IMR-90 (cell line): ENCODE measurements around the gene TNS1. TPM values are rescaled to one million over a fixed set of nuclear protein-coding genes. Genes with fewer than 3 reads are reported as not detected.

Experiments used
- ATAC-seq: fragments of 200-7000 bp; cut with Tn5 transposase; 2 replicates; pipeline ENCODE4 v1.9.1; 2020; ENCODE audit warnings: low read depth, mild to moderate bottlenecking, moderate library complexity
- BruUV-seq: library from RNA; stranded (reverse); fragments of 400-500 nt; replicated peaks from 2 replicates; lab custom pipeline; 2021; lab: Mats Ljungman, UMichigan
- CTCF ChIA-PET: fragments of 300-600 bp; formaldehyde crosslinking; extraction: SDS; loops from one replicate; lab custom pipeline; 2021; ENCODE audit warnings: antibody characterized with exemption; lab: Yijun Ruan, JAX
- POLR2A ChIA-PET: fragments of 300-600 bp; sonication (Branson Sonifier 250); formaldehyde crosslinking; loops from one replicate; lab custom pipeline; 2022; ENCODE audit warnings: antibody characterized with exemption; ENCODE audit not compliant: unreplicated experiment; lab: Charles Lee
- DNase-seq: peaks from one replicate; pipeline ENCODE4 v3.0.0; 2013
- H2AFZ ChIP-seq: replicated peaks from 2 replicates; pipeline ENCODE3; 2013; ENCODE audit warnings: low read length, mild to moderate bottlenecking; ENCODE audit not compliant: poor library complexity
- H2AK5ac ChIP-seq: 2 replicates; pipeline ENCODE4 v1.6.1; 2013; ENCODE audit warnings: low read depth, low read length, inconsistent platforms
- H2AK9ac ChIP-seq: replicated peaks from 2 replicates; pipeline ENCODE3; 2013; ENCODE audit warnings: mild to moderate bottlenecking, low read depth, low read length, moderate library complexity; ENCODE audit not compliant: poor library complexity
- H2BK120ac ChIP-seq: 2 replicates; pipeline ENCODE4 v1.6.1; 2013; ENCODE audit warnings: low read depth, low read length, inconsistent platforms
- H2BK15ac ChIP-seq: 3 replicates; pipeline ENCODE4 v1.6.1; 2013; ENCODE audit warnings: low read depth, low read length, inconsistent platforms
- H2BK20ac ChIP-seq: 2 replicates; pipeline ENCODE4 v1.6.1; 2013; ENCODE audit warnings: low read depth, mild to moderate bottlenecking, inconsistent platforms, low read length, moderate library complexity
- H2BK5ac ChIP-seq: 2 replicates; pipeline ENCODE4 v1.6.1; 2013; ENCODE audit warnings: mild to moderate bottlenecking, low read depth, low read length, inconsistent platforms; ENCODE audit not compliant: poor library complexity, severe bottlenecking
- H3K14ac ChIP-seq: replicated peaks from 2 replicates; pipeline ENCODE4 v1.6.1; 2013; ENCODE audit warnings: low read depth, low read length, inconsistent platforms
- H3K18ac ChIP-seq: 2 replicates; pipeline ENCODE4 v1.6.1; 2013; ENCODE audit warnings: low read depth, low read length, control low read depth
- H3K23ac ChIP-seq: 2 replicates; pipeline ENCODE4 v1.6.1; 2013; ENCODE audit warnings: low read depth, low read length, inconsistent platforms
- H3K27ac ChIP-seq: 2 replicates; pipeline ENCODE4 v1.5.1; 2013; ENCODE audit warnings: mild to moderate bottlenecking, control low read depth, low read length; ENCODE audit not compliant: insufficient read depth
- H3K27me3 ChIP-seq: 2 replicates; pipeline ENCODE4 v1.6.1; 2013; ENCODE audit warnings: low read length; ENCODE audit not compliant: control insufficient read depth, insufficient read depth
- H3K36me3 ChIP-seq: 2 replicates; pipeline ENCODE4 v1.6.1; 2013; ENCODE audit warnings: low read length, mixed read lengths; ENCODE audit not compliant: control insufficient read depth, insufficient read depth
- H3K4ac ChIP-seq: 2 replicates; pipeline ENCODE4 v1.6.1; 2013; ENCODE audit warnings: low read depth, low read length, inconsistent platforms
- H3K4me1 ChIP-seq: 2 replicates; pipeline ENCODE4 v1.6.1; 2013; ENCODE audit warnings: low read length, mixed read lengths; ENCODE audit not compliant: control insufficient read depth, insufficient read depth
- H3K4me2 ChIP-seq: 2 replicates; pipeline ENCODE4 v1.6.1; 2013; ENCODE audit warnings: low read depth, mild to moderate bottlenecking, control low read depth, low read length, moderate library complexity
- H3K4me3 ChIP-seq: 2 replicates; pipeline ENCODE4 v1.5.1; 2013; ENCODE audit warnings: low read depth, mild to moderate bottlenecking, control low read depth, low read length, moderate library complexity; ENCODE audit not compliant: insufficient read depth
- H3K56ac ChIP-seq: 2 replicates; pipeline ENCODE4 v1.6.1; 2013; ENCODE audit warnings: low read length, inconsistent platforms; ENCODE audit not compliant: insufficient read depth; ENCODE audit errors: extremely low read depth
- H3K79me1 ChIP-seq, 2 experiments: 2 replicates each; pipeline ENCODE4 v1.6.1; 2013; ENCODE audit warnings: low read length in 2 of 2, inconsistent platforms in 1 of 2, low read depth in 1 of 2
- H3K9ac ChIP-seq: 2 replicates; pipeline ENCODE4 v1.6.1; 2013; ENCODE audit warnings: low read depth, low read length, control low read depth
- H3K9me1 ChIP-seq: 2 replicates; pipeline ENCODE4 v1.6.1; 2013; ENCODE audit warnings: low read length, inconsistent platforms; ENCODE audit not compliant: insufficient read depth
- H3K9me3 ChIP-seq: 2 replicates; pipeline ENCODE4 v1.6.1; 2013; ENCODE audit warnings: low read length; ENCODE audit not compliant: control insufficient read depth, insufficient read depth
- H4K20me1 ChIP-seq: 2 replicates; pipeline ENCODE4 v1.6.1; 2013; ENCODE audit warnings: low read length, inconsistent platforms; ENCODE audit not compliant: insufficient read depth
- H4K5ac ChIP-seq: 2 replicates; pipeline ENCODE4 v1.6.1; 2013; ENCODE audit warnings: mild to moderate bottlenecking, low read depth, low read length, control low read depth
- H4K8ac ChIP-seq, 2 experiments: 2 replicates each; pipeline ENCODE4 v1.6.1; 2013; ENCODE audit warnings: low read depth in 2 of 2, low read length in 2 of 2, control low read depth in 1 of 2, inconsistent platforms in 1 of 2
- H4K91ac ChIP-seq: 2 replicates; pipeline ENCODE4 v1.6.1; 2013; ENCODE audit warnings: low read depth, low read length, inconsistent platforms; ENCODE audit not compliant: insufficient read depth
- BHLHE40 ChIP-seq: fragments of 150-350 bp; IDR thresholded peaks from 2 replicates; pipeline ENCODE4 v1.6.1; 2016; ENCODE audit warnings: mild to moderate bottlenecking, low read depth, low read length
- CEBPB ChIP-seq: IDR thresholded peaks from 2 replicates; pipeline ENCODE4 v1.6.1; 2012; ENCODE audit warnings: low read depth, low read length, improper control_type of control experiment
- CHD1 ChIP-seq: IDR thresholded peaks from 2 replicates; pipeline ENCODE4 v1.6.1; 2012; ENCODE audit warnings: low read depth, low read length, improper control_type of control experiment
- CTCF ChIP-seq: conservative IDR thresholded peaks from 2 replicates; pipeline ENCODE4 v1.5.1; 2012; ENCODE audit warnings: mild to moderate bottlenecking, low read depth, low read length, improper control_type of control experiment
- ELK1 ChIP-seq: fragments of 150-350 bp; IDR thresholded peaks from 2 replicates; pipeline ENCODE4 v1.6.1; 2016; ENCODE audit warnings: low read depth, mild to moderate bottlenecking, low read length, moderate library complexity, borderline replicate concordance
- FOS ChIP-seq: fragments of 150-350 bp; IDR thresholded peaks from 2 replicates; pipeline ENCODE4 v1.6.1; 2016; ENCODE audit warnings: low read depth, low read length
- MAFK ChIP-seq: IDR thresholded peaks from 2 replicates; pipeline ENCODE4 v1.6.1; 2012; ENCODE audit warnings: low read depth, low read length, improper control_type of control experiment
- MAZ ChIP-seq: IDR thresholded peaks from 2 replicates; pipeline ENCODE4 v1.6.1; 2012; ENCODE audit warnings: low read depth, mild to moderate bottlenecking, low read length, improper control_type of control experiment, moderate library complexity, borderline replicate concordance
- MXI1 ChIP-seq: IDR thresholded peaks from 2 replicates; pipeline ENCODE4 v1.6.1; 2012; ENCODE audit warnings: low read depth, mild to moderate bottlenecking, low read length, moderate library complexity, borderline replicate concordance
- NFE2L2 ChIP-seq: fragments of 150-350 bp; IDR thresholded peaks from 2 replicates; pipeline ENCODE4 v1.6.1; 2016; ENCODE audit warnings: low read depth, mild to moderate bottlenecking, low read length
- POLR2A ChIP-seq: IDR thresholded peaks from 2 replicates; pipeline ENCODE4 v1.6.1; 2012; ENCODE audit warnings: mild to moderate bottlenecking, low read depth, low read length
- RAD21 ChIP-seq: IDR thresholded peaks from 2 replicates; pipeline ENCODE4 v1.6.1; 2012; ENCODE audit warnings: low read length, improper control_type of control experiment
- RCOR1 ChIP-seq: IDR thresholded peaks from 2 replicates; pipeline ENCODE4 v1.6.1; 2012; ENCODE audit warnings: mild to moderate bottlenecking, low read length, improper control_type of control experiment; ENCODE audit not compliant: insufficient replicate concordance
- RFX5 ChIP-seq: IDR thresholded peaks from 2 replicates; pipeline ENCODE4 v1.8.0; 2012; ENCODE audit warnings: low read depth, mild to moderate bottlenecking, low read length, moderate library complexity
- SMC3 ChIP-seq: fragments of 150-350 bp; IDR thresholded peaks from 2 replicates; pipeline ENCODE4 v1.6.1; 2016; ENCODE audit warnings: low read depth, mild to moderate bottlenecking, antibody characterized with exemption, low read length, moderate library complexity
- USF2 ChIP-seq: fragments of 150-350 bp; IDR thresholded peaks from 2 replicates; pipeline ENCODE4 v1.6.1; 2017; ENCODE audit warnings: mild to moderate bottlenecking, antibody characterized with exemption, low read length, low read depth
- dilution Hi-C: fragments of 300-500 bp; cut with HindIII; formaldehyde crosslinking; loops from one replicate; pipeline ENCODE4 v1.14.3; 2018; ENCODE audit warnings: low sequenced_read_pairs; ENCODE audit not compliant: unreplicated experiment
- in situ Hi-C: fragments of 300-500 bp; cut with MboI; formaldehyde crosslinking; loops from 3 replicates; pipeline ENCODE4 v1.14.3; 2019; ENCODE audit warnings: low sequenced_read_pairs, inconsistent platforms, mixed read lengths
- intact Hi-C: fragments of 100-400 bp; cut with micrococcal nuclease; formaldehyde crosslinking; loops from 2 replicates; pipeline ENCODE4 v1.10.0; 2022
- polyA plus RNA-seq, 3 experiments: library from polyadenylated mRNA; depleted of rRNA; stranded (reverse); fragments of >200 nt; gene quantifications; 2 replicates each; pipeline ENCODE4 v1.2.3, GENCODE V29; 2012; ENCODE audit warnings: low replicate concordance in 1 of 3
- total RNA-seq: library from RNA; depleted of rRNA; stranded (reverse); fragments of >200 nt; gene quantifications from 2 replicates; pipeline ENCODE4 v1.2.3, GENCODE V29; 2012

The TNS1 gene
- total and polyA plus RNA-seq, 2 of the 4 experiments (the other 2 are of a cell fraction): 41.1 to 45.2 TPM

- Histone ChIP-seq H3K14ac (no peak overlapping the region), H3K4me1 (peaks cover 3% of the 10 kb centered on the region; the same call in 1 of the 2 replicates), H4K91ac (no peak overlapping the region), H4K8ac (no peak overlapping the region), H3K9me1 (no peaks in the 10 kb centered on the region; the same call in 1 of the 2 replicates), H3K9me3 (no peaks in the 10 kb centered on the region), H2BK20ac (no peak overlapping the region), H3K18ac (no peak overlapping the region; the same call in 1 of the 2 replicates), H2BK5ac (no peak overlapping the region), H3K27me3 (no peaks in the 10 kb centered on the region), H3K4me3 (no peak overlapping the region), H3K27ac (no peak overlapping the region), H2BK120ac (no peak overlapping the region), H3K23ac (no peak overlapping the region), H4K5ac (no peak overlapping the region), H2AFZ (no peak overlapping the region), H3K36me3 (no peaks in the 10 kb centered on the region; the same call in 1 of the 2 replicates), H3K4ac (no peak overlapping the region), H3K4me2 (no peak overlapping the region), H3K79me1 (peaks cover 0 to 2% of the 10 kb centered on the region in 2 experiments; a peak in 1 of 4 replicates), H4K20me1 (no peaks in the 10 kb centered on the region), H2AK5ac (no peak overlapping the region), H3K56ac (no peak overlapping the region), H3K9ac (no peak overlapping the region), H2AK9ac (no peak overlapping the region), H2BK15ac (no peak overlapping the region)
- dilution Hi-C loops (no loop called here), in situ Hi-C loops (no loop called here), intact Hi-C loops (no loop called here)
- ChIA-PET POLR2A (no interaction called here), CTCF (interaction anchor here (0.8 to 1.6 kb wide), 3 partner anchors 8 to 296 kb away, joined by 3 to 6 read pairs (median 5); no protein-coding TSS in a partner anchor)
- BruUV-seq: no TSS peak
- no peak for ATAC-seq
- no peak for TF ChIP-seq RAD21
- TF ChIP-seq SMC3: no peak
- no peak for TF ChIP-seq MAFK
- no peak for TF ChIP-seq RCOR1
- no peak for TF ChIP-seq RFX5
- no peak for TF ChIP-seq CEBPB
- no peak for TF ChIP-seq POLR2A
- no peak for TF ChIP-seq USF2
- TF ChIP-seq NFE2L2: no peak
- TF ChIP-seq CTCF: no peak
- TF ChIP-seq CHD1: no peak
- no peak for TF ChIP-seq ELK1
- TF ChIP-seq MXI1: no peak
- no peak for TF ChIP-seq BHLHE40
- no peak for TF ChIP-seq MAZ
- TF ChIP-seq FOS: no peak
- DNase-seq: no peak
These were observed 224.9 kb downstream of the TNS1 start for GRCh38 chr2:217777906-217778305.
